Lower leg skin (tissue), 4 donors: ENCODE results near the gene SCAF4. TPM values are rescaled to one million over a fixed set of nuclear protein-coding genes. Genes with fewer than 3 reads are reported as not detected.

Experiments
- DNase-seq, 2 donors: peaks; one replicate each; pipeline ENCODE4 v3.0.0-alpha.2; 2019; ENCODE audit warnings: low spot score in 2 of 2
- H3K4me3 ChIP-seq: fragments of 200-600 bp; sonication (generic); 2 replicates; pipeline ENCODE4 v1.5.1; 2017; ENCODE audit warnings: mild to moderate bottlenecking, low read depth; ENCODE audit not compliant: poor library complexity, severe bottlenecking
- POLR2A ChIP-seq, 2 donors: fragments of 450-650 bp; IDR thresholded peaks; one replicate each; pipeline ENCODE4 v1.6.1; 2016 to 2017; ENCODE audit warnings: antibody characterized with exemption in 2 of 2, mild to moderate bottlenecking in 1 of 2, moderate library complexity in 1 of 2
- WGBS, 2 donors: methylation state at CpG; one replicate each; pipeline ENCODE4 v1.1.5; 2018; 5-methylcytosine and 5-hydroxymethylcytosine counted together
- intact Hi-C: fragments of 100-400 bp; cut with DNase I; formaldehyde crosslinking; loops from one replicate; pipeline ENCODE4 v1.15.0; 2023; ENCODE audit warnings: low total_unique reads
- total RNA-seq, 4 donors: library from RNA; depleted of rRNA; stranded (reverse); fragments of >200 nt; gene quantifications; one replicate each; pipeline ENCODE4 v1.1.0, GENCODE V29; 2016
- TF ChIP-seq, protein P1 (sequence below), 3 donors: fragments of 450-650 bp; IDR thresholded peaks; one replicate each; pipeline ENCODE4 v1.5.1; 2016; ENCODE audit warnings: antibody characterized with exemption in 3 of 3, mild to moderate bottlenecking in 3 of 3, moderate library complexity in 2 of 3

The SCAF4 gene, protein sequence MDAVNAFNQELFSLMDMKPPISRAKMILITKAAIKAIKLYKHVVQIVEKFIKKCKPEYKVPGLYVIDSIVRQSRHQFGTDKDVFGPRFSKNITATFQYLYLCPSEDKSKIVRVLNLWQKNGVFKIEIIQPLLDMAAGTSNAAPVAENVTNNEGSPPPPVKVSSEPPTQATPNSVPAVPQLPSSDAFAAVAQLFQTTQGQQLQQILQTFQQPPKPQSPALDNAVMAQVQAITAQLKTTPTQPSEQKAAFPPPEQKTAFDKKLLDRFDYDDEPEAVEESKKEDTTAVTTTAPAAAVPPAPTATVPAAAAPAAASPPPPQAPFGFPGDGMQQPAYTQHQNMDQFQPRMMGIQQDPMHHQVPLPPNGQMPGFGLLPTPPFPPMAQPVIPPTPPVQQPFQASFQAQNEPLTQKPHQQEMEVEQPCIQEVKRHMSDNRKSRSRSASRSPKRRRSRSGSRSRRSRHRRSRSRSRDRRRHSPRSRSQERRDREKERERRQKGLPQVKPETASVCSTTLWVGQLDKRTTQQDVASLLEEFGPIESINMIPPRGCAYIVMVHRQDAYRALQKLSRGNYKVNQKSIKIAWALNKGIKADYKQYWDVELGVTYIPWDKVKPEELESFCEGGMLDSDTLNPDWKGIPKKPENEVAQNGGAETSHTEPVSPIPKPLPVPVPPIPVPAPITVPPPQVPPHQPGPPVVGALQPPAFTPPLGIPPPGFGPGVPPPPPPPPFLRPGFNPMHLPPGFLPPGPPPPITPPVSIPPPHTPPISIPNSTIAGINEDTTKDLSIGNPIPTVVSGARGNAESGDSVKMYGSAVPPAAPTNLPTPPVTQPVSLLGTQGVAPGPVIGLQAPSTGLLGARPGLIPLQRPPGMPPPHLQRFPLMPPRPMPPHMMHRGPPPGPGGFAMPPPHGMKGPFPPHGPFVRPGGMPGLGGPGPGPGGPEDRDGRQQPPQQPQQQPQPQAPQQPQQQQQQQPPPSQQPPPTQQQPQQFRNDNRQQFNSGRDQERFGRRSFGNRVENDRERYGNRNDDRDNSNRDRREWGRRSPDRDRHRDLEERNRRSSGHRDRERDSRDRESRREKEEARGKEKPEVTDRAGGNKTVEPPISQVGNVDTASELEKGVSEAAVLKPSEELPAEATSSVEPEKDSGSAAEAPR
- 10 to 100 TPM; 11.8 to 30.8 (median 16.5) TPM for total RNA-seq

DNA sequence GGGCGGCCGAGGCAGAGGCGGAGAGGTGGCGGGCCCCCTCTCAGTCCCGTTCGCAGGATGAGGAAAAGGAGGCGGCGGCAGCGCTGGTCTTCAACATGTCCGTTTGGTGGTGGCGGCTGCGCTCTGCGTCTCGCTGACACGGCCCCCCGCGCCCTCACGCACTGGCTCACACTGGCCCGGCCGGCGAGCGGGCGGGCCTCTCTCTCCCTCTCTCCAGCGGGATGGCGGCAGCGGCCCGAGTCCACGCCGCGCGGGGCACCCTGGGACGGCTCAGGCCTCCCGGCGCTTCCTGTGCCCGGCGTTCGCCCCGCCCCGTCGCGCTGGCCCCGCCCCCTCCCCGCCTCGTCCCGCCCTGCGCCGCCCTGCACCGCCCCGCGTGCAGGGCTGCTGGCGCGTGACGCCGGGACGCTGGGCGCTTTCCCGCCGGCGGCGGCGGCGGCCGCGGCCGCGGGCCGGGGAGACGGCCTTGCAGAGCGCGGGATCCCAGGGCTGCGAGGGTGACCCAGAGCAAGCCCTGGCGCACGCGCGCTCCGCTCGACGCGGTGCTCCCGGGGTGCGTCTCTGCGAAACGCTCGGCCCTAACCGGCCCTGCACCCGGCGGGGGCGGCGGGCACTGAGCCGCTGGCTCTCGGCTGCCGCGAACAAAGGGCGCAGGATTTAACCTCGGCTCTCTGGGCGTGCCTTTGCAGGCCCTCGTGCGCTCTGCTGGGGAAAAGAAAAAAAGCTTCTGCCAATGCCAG lies at the start of gene SCAF4:
TSS of gene SCAF4 (minus strand) at position 262 of the 740 bp plus-strand sequence. CDS start 426 bp downstream, outside the sequence.
- 0 to 1% methylated on average over 39 to 56 of the region's 98 CpGs for WGBS, 2 donors
- intact Hi-C loops = no loop called here
- DNase-seq = peak; percentile 84 to 97
- H3K4me3 ChIP-seq = peak within 1 kb of the TSS; percentile 100
- no peak for TF ChIP-seq POLR2A (IDR thresholded peaks at IDR 0.05)
- TF ChIP-seq, protein P1, sequence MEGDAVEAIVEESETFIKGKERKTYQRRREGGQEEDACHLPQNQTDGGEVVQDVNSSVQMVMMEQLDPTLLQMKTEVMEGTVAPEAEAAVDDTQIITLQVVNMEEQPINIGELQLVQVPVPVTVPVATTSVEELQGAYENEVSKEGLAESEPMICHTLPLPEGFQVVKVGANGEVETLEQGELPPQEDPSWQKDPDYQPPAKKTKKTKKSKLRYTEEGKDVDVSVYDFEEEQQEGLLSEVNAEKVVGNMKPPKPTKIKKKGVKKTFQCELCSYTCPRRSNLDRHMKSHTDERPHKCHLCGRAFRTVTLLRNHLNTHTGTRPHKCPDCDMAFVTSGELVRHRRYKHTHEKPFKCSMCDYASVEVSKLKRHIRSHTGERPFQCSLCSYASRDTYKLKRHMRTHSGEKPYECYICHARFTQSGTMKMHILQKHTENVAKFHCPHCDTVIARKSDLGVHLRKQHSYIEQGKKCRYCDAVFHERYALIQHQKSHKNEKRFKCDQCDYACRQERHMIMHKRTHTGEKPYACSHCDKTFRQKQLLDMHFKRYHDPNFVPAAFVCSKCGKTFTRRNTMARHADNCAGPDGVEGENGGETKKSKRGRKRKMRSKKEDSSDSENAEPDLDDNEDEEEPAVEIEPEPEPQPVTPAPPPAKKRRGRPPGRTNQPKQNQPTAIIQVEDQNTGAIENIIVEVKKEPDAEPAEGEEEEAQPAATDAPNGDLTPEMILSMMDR (IDR thresholded peaks at IDR 0.05) = no peak

DNA sequence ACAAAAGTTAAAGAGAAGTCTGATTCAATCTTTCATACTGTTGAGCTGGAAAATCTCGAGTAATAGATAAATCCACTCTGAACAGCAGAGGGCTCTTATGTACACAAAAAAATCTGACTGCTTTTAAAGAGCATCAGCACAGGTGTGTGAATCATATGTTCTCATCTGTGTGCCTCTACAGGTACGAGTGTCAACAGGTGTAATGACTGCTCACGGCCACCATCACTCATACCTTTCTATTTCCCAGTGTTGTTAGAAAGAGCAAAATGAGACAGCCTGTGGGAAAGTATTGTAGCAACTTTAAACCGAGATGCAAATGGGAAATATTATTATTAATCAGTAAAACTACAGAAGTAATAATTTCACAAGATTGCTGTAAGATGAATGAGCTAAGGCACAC lies 49.0 kb upstream of the SCAF4 start:
- intact Hi-C loops = no loop called here
- no peak overlapping the region for H3K4me3 ChIP-seq
- no peak for DNase-seq
- no peak for TF ChIP-seq POLR2A (IDR thresholded peaks at IDR 0.05)
- TF ChIP-seq, protein P1 (IDR thresholded peaks at IDR 0.05) = no peak
- 48 to 51% methylated on average over 4 of the region's 4 CpGs for WGBS, 2 donors

DNA sequence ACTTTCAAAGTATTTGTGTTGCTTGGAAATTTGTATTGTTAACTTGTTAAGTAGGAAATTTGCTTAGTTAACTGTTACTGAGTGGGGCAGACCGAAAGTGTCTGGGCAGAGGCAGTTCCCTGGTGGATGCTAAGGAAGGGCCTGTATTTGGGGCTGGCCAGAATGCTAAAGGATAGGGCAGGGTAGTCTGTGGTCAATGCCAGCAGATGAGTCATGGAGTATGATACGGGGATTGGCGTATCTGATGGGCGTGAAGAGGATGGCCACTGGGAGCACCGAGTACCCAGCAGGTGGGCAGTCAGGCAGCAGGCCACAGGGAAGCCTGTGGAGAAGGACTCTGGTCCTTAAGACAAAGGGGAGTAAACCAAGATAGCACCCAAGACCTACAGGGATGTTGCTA lies 46.6 kb upstream of the SCAF4 start:
- intact Hi-C loops = no loop called here
- TF ChIP-seq POLR2A (IDR thresholded peaks at IDR 0.05) = no peak
- TF ChIP-seq, protein P1 (IDR thresholded peaks at IDR 0.05) = no peak
- DNase-seq = no peak
- H3K4me3 ChIP-seq = no peak overlapping the region
- WGBS, 2 donors = 70 to 78% methylated on average over 5 of the region's 5 CpGs

GRCh38 chr21:31777857-31778256 lies 45.9 kb upstream of the SCAF4 start:
- TF ChIP-seq, protein P1 (IDR thresholded peaks at IDR 0.05) = no peak
- TF ChIP-seq POLR2A (IDR thresholded peaks at IDR 0.05) = no peak
- intact Hi-C loops = no loop called here
- WGBS, 2 donors = 79 to 85% methylated on average over 5 of the region's 5 CpGs
- no peak for DNase-seq
- H3K4me3 ChIP-seq = no peak overlapping the region

DNA sequence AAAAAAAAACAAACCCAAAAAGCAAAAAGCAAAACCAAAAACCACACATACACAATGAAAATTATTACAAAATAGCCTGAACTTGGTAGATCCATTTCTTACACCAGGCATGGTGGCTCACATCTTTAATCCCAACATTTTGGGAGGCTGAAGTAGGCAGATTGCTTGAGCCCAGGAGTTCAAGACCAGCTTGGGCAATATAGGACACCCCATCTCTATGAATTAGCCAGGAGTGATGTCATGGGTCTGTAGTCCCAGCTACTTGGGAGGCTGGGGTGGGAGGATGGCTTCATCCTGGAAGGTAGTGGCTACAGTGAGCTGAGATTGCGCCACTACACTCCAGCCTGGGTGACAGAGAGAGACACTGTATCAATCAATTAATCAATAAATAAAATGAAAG lies 42.1 kb upstream of the SCAF4 start:
- intact Hi-C loops = no loop called here
- no peak overlapping the region for H3K4me3 ChIP-seq
- 96 to 100% methylated on average over 1 of the region's 1 CpG for WGBS, 2 donors
- no peak for DNase-seq
- TF ChIP-seq, protein P1 (IDR thresholded peaks at IDR 0.05) = no peak
- TF ChIP-seq POLR2A (IDR thresholded peaks at IDR 0.05) = no peak
